HepG2 (cell line): Measurements from ENCODE around the gene TUBB2B. TPM values are rescaled to one million over a fixed set of nuclear protein-coding genes. Genes with fewer than 3 reads are reported as not detected.

Source experiments
- ATM ChIP-seq: fragments of 450-650 bp; IDR thresholded peaks from 2 replicates; pipeline ENCODE4 v1.7.1; 2017; ENCODE audit warnings: mild to moderate bottlenecking, borderline replicate concordance
- CCDC6 ChIP-seq: sonication (generic); formaldehyde crosslinking; IDR thresholded peaks from 2 replicates; pipeline ENCODE4 v1.8.1; 2022; ENCODE audit warnings: mild to moderate bottlenecking, missing genetic modification reagents, moderate library complexity
- GLI4 ChIP-seq: sonication (generic); formaldehyde crosslinking; IDR thresholded peaks from 2 replicates; pipeline ENCODE4 v1.5.1; 2020; ENCODE audit warnings: missing genetic modification reagents, mild to moderate bottlenecking, moderate library complexity, borderline replicate concordance
- HCFC1 ChIP-seq: fragments of 150-350 bp; IDR thresholded peaks from 2 replicates; pipeline ENCODE4 v1.6.1; 2014; ENCODE audit warnings: low read depth, low read length
- HDAC6 ChIP-seq: fragments of 200-600 bp; sonication (generic); IDR thresholded peaks from 2 replicates; pipeline ENCODE4 v1.7.0; 2017; ENCODE audit warnings: mild to moderate bottlenecking, antibody characterized with exemption, low read length, low read depth
- HINFP ChIP-seq: sonication (generic); formaldehyde crosslinking; IDR thresholded peaks from 2 replicates; pipeline ENCODE4 v1.4.0; 2020; ENCODE audit warnings: low read depth, mild to moderate bottlenecking, missing genetic modification reagents
- IKZF5 ChIP-seq: IDR thresholded peaks from 2 replicates; pipeline ENCODE4 v1.6.1; 2018; ENCODE audit warnings: missing genetic modification reagents, mild to moderate bottlenecking, missing compliant biosample characterization
- JARID2 ChIP-seq: sonication (generic); formaldehyde crosslinking; IDR thresholded peaks from 2 replicates; pipeline ENCODE4 v1.8.1; 2023; ENCODE audit warnings: missing genetic modification reagents, inconsistent platforms; ENCODE audit not compliant: insufficient replicate concordance
- NCOA1 ChIP-seq: sonication (generic); formaldehyde crosslinking; IDR thresholded peaks from 2 replicates; pipeline ENCODE4 v1.9.0; 2021; ENCODE audit warnings: missing genetic modification reagents
- NFYB ChIP-seq: sonication (generic); formaldehyde crosslinking; IDR thresholded peaks from 2 replicates; pipeline ENCODE4 v1.4.0; 2020; ENCODE audit warnings: missing genetic modification reagents
- NKX3-1 ChIP-seq: sonication (generic); formaldehyde crosslinking; IDR thresholded peaks from 2 replicates; pipeline ENCODE4 v1.5.0; 2020; ENCODE audit warnings: missing genetic modification reagents
- RAD21 ChIP-seq: fragments of 450-650 bp; formaldehyde crosslinking; IDR thresholded peaks from 2 replicates; pipeline ENCODE4 v1.5.0; 2020; ENCODE audit warnings: mild to moderate bottlenecking
- SMARCC2 ChIP-seq: fragments of 450-650 bp; IDR thresholded peaks from 2 replicates; pipeline ENCODE4 v1.6.1; 2017; ENCODE audit warnings: antibody characterized with exemption, mild to moderate bottlenecking
- SSRP1 ChIP-seq: IDR thresholded peaks from 2 replicates; pipeline ENCODE4 v1.6.1; 2016; ENCODE audit warnings: control low read depth
- TBX3 ChIP-seq: fragments of 450-650 bp; IDR thresholded peaks from 2 replicates; pipeline ENCODE4 v1.6.1; 2017; ENCODE audit warnings: antibody characterized with exemption, mild to moderate bottlenecking, inconsistent platforms, borderline replicate concordance
- ZBTB20 ChIP-seq: sonication (generic); formaldehyde crosslinking; IDR thresholded peaks from 2 replicates; pipeline ENCODE4 v1.8.1; 2023; ENCODE audit warnings: missing genetic modification reagents, low read depth, mild to moderate bottlenecking, borderline replicate concordance
- ZBTB7A ChIP-seq: sonication (generic); formaldehyde crosslinking; IDR thresholded peaks from 2 replicates; pipeline ENCODE4 v1.8.0; 2022; ENCODE audit warnings: mild to moderate bottlenecking, missing genetic modification reagents
- ZFAT ChIP-seq: sonication (generic); formaldehyde crosslinking; conservative IDR thresholded peaks from 2 replicates; pipeline ENCODE4 v1.8.1; 2023; ENCODE audit warnings: missing genetic modification reagents, inconsistent platforms
- ZFP41 ChIP-seq: sonication (generic); formaldehyde crosslinking; IDR thresholded peaks from 2 replicates; pipeline ENCODE4 v1.4.0; 2020; ENCODE audit warnings: mild to moderate bottlenecking, missing genetic modification reagents, borderline replicate concordance
- ZFP90 ChIP-seq: sonication (generic); formaldehyde crosslinking; IDR thresholded peaks from 2 replicates; pipeline ENCODE4 v1.8.0; 2022; ENCODE audit warnings: missing genetic modification reagents, mild to moderate bottlenecking, inconsistent platforms, borderline replicate concordance
- ZKSCAN1 ChIP-seq: fragments of 150-350 bp; IDR thresholded peaks from 2 replicates; pipeline ENCODE4 v1.6.1; 2014; ENCODE audit warnings: low read length
- ZNF30 ChIP-seq: sonication (generic); formaldehyde crosslinking; IDR thresholded peaks from 2 replicates; pipeline ENCODE4 v1.5.0; 2020; ENCODE audit warnings: mild to moderate bottlenecking, missing genetic modification reagents
- ZNF598 ChIP-seq: sonication (generic); formaldehyde crosslinking; IDR thresholded peaks from 2 replicates; pipeline ENCODE4 v1.5.1; 2020; ENCODE audit warnings: mild to moderate bottlenecking, missing genetic modification reagents, borderline replicate concordance
- ZNF75D ChIP-seq: sonication (generic); formaldehyde crosslinking; IDR thresholded peaks from 2 replicates; pipeline ENCODE4 v1.8.1; 2023; ENCODE audit warnings: missing genetic modification reagents, mild to moderate bottlenecking, borderline replicate concordance
- ZNF766 ChIP-seq: sonication (generic); formaldehyde crosslinking; IDR thresholded peaks from 2 replicates; pipeline ENCODE4 v1.5.0; 2020; ENCODE audit warnings: missing genetic modification reagents, borderline replicate concordance
- ZNF772 ChIP-seq: sonication (generic); formaldehyde crosslinking; IDR thresholded peaks from 2 replicates; pipeline ENCODE4 v1.5.0; 2020; ENCODE audit warnings: mild to moderate bottlenecking, missing genetic modification reagents
- ZNF816 ChIP-seq: sonication (generic); formaldehyde crosslinking; IDR thresholded peaks from 2 replicates; pipeline ENCODE4 v1.8.0; 2022; ENCODE audit warnings: missing genetic modification reagents, mild to moderate bottlenecking, borderline replicate concordance
- ZSCAN31 ChIP-seq: sonication (generic); formaldehyde crosslinking; IDR thresholded peaks from 2 replicates; pipeline ENCODE4 v1.5.0; 2020; ENCODE audit warnings: low read depth, mild to moderate bottlenecking, missing genetic modification reagents
- polyA plus RNA-seq, 8 experiments: library from polyadenylated mRNA; depleted of rRNA in 3 of 8; stranded (reverse) in 7 of 8; unstranded in 1 of 8; fragments of >200 nt; fragmentation: Illumina TruSeq in 4 of 8; extraction: Trizol in 4 of 8; gene quantifications; 2 replicates each; pipeline versions ENCODE4 v1.2.1 to v1.2.3, GENCODE V29; 2011 to 2016; ENCODE audit warnings: low read depth in 4 of 8, missing spikeins in 1 of 8, mixed read lengths in 1 of 8; ENCODE audit not compliant: insufficient read depth in 1 of 8
- total RNA-seq, 5 experiments: library from RNA; depleted of rRNA; stranded (reverse); fragments of >200 nt; fragmentation: Illumina TruSeq; extraction: Trizol; gene quantifications; 2 replicates each; pipeline ENCODE4 v1.2.3, GENCODE V29; 2016; ENCODE audit warnings: low read depth in 1 of 5

TUBB2B gene
- total and polyA plus RNA-seq, 2 of the 13 experiments (the other 11 are each of a cell fraction or from before 2014, with no cell fraction given) = 10.3 to 23.6 TPM

- no peak for TF ChIP-seq ZNF766 (CRISPR knock-in tag)
- no peak for TF ChIP-seq ZKSCAN1
- no peak for TF ChIP-seq SMARCC2
- no peak for TF ChIP-seq ZFAT (CRISPR knock-in tag)
- no peak for TF ChIP-seq ZNF75D (CRISPR knock-in tag)
- peak; percentile 89 for TF ChIP-seq RAD21 (CRISPR knock-in tag)
- TF ChIP-seq ZSCAN31 (CRISPR knock-in tag) = no peak
- no peak for TF ChIP-seq NKX3-1 (CRISPR knock-in tag)
- TF ChIP-seq HDAC6 = no peak
- TF ChIP-seq NCOA1 (CRISPR knock-in tag) = no peak
- TF ChIP-seq ZBTB20 = no peak
- no peak for TF ChIP-seq ZNF772 (CRISPR knock-in tag)
- no peak for TF ChIP-seq CCDC6 (CRISPR knock-in tag)
- TF ChIP-seq ZFP41 (CRISPR knock-in tag) = no peak
- TF ChIP-seq IKZF5 = no peak; the same call in 1 of the 2 replicates
- no peak for TF ChIP-seq ZFP90 (CRISPR knock-in tag)
- TF ChIP-seq SSRP1 (CRISPR knock-in tag) = peak; percentile 52; the same call in 1 of the 2 replicates
- no peak for TF ChIP-seq HCFC1
- TF ChIP-seq HINFP (CRISPR knock-in tag) = no peak
- TF ChIP-seq NFYB (CRISPR knock-in tag) = no peak
- no peak for TF ChIP-seq ATM
- TF ChIP-seq GLI4 (CRISPR knock-in tag) = no peak
- TF ChIP-seq ZNF30 (CRISPR knock-in tag) = no peak
- TF ChIP-seq JARID2 (CRISPR knock-in tag) = peak; percentile 65
- no peak for TF ChIP-seq ZBTB7A
- TF ChIP-seq ZNF598 (CRISPR knock-in tag) = no peak
- no peak for TF ChIP-seq ZNF816 (CRISPR knock-in tag)
- no peak for TF ChIP-seq TBX3
These were observed 24.2 kb upstream of the TUBB2B start (continued) for GRCh38 chr6:3251462-3252314.
